CD4-positive, alpha-beta T cell (primary cell): ENCODE data around the gene ARAP2. TPM values are rescaled to one million over a fixed set of nuclear protein-coding genes. Genes with fewer than 3 reads are reported as not detected.

ENCODE experiments used
- ATAC-seq: fragments of 200-7000 bp; cut with Tn5 transposase; one replicate; pipeline ENCODE4 v1.10.0; 2022; ENCODE audit warnings: mild to moderate bottlenecking; ENCODE audit not compliant: poor library complexity
- CTCF ChIA-PET: fragments of 350-600 bp; sonication (Branson Sonifier 250); formaldehyde crosslinking; loops from one replicate; lab custom pipeline; 2021; ENCODE audit warnings: antibody characterized with exemption, inconsistent platforms; lab: Charles Lee
- POLR2A ChIA-PET: fragments of 350-600 bp; sonication (Branson Sonifier 250); formaldehyde crosslinking; loops from one replicate; lab custom pipeline; 2021; ENCODE audit warnings: antibody characterized with exemption, inconsistent platforms; lab: Charles Lee
- DNase-seq, 14 experiments: peaks; one replicate each; pipeline ENCODE4 v3.0.0-alpha.2; 2013 to 2020; ENCODE audit warnings: mixed read lengths in 2 of 14
- H3K27ac ChIP-seq, 2 donors: one replicate each; pipeline versions ENCODE4 v1.5.1 to v1.7.0; 2013; ENCODE audit warnings: low read length in 2 of 2, low read depth in 1 of 2, mild to moderate bottlenecking in 1 of 2
- H3K27me3 ChIP-seq, 2 experiments: 1 replicate in 1 of 2; 2 replicates in 1 of 2; pipeline versions ENCODE4 v1.6.1 to v1.7.0; 2013; ENCODE audit warnings: low read length in 2 of 2, control low read depth in 1 of 2, mild to moderate bottlenecking in 1 of 2, moderate library complexity in 1 of 2; ENCODE audit not compliant: insufficient read depth in 2 of 2, control insufficient read depth in 1 of 2
- H3K36me3 ChIP-seq: one replicate; pipeline ENCODE4 v1.6.1; 2013; ENCODE audit warnings: low read length, control low read depth; ENCODE audit not compliant: insufficient read depth
- H3K4me1 ChIP-seq: one replicate; pipeline ENCODE4 v1.6.1; 2013; ENCODE audit warnings: low read length, control low read depth; ENCODE audit not compliant: insufficient read depth
- H3K4me3 ChIP-seq: one replicate; pipeline ENCODE4 v1.5.1; 2013; ENCODE audit warnings: mild to moderate bottlenecking, low read length, moderate library complexity
- H3K9me3 ChIP-seq, 2 experiments: 1 replicate in 1 of 2; 2 replicates in 1 of 2; pipeline versions ENCODE4 v1.6.1 to v1.7.0; 2013; ENCODE audit warnings: low read length in 2 of 2, mild to moderate bottlenecking in 2 of 2, control low read depth in 1 of 2, moderate library complexity in 1 of 2; ENCODE audit not compliant: control insufficient read depth in 1 of 2, insufficient read depth in 1 of 2
- H3K27ac Mint-ChIP-seq: one replicate; pipeline ENCODE4 v1.8.0; 2020; ENCODE audit warnings: mixed read lengths
- H3K27me3 Mint-ChIP-seq: one replicate; pipeline ENCODE4 v1.8.0; 2021; ENCODE audit warnings: mixed read lengths
- H3K36me3 Mint-ChIP-seq: one replicate; pipeline ENCODE4 v1.8.0; 2021; ENCODE audit warnings: low read depth, mixed read lengths
- H3K4me1 Mint-ChIP-seq: one replicate; pipeline ENCODE4 v1.8.0; 2021; ENCODE audit warnings: low read depth, mixed read lengths
- H3K4me3 Mint-ChIP-seq: one replicate; pipeline ENCODE4 v1.8.0; 2020; ENCODE audit warnings: mild to moderate bottlenecking, mixed read lengths
- H3K9me3 Mint-ChIP-seq: one replicate; pipeline ENCODE4 v1.8.0; 2020; ENCODE audit warnings: mixed read lengths
- CTCF ChIP-seq: fragments of 200-600 bp; IDR thresholded peaks from one replicate; pipeline ENCODE4 v1.8.0; 2022; ENCODE audit warnings: antibody characterized with exemption, mild to moderate bottlenecking
- intact Hi-C, 2 experiments: fragments of 100-400 bp; cut with DNase I in 1 of 2; cut with micrococcal nuclease in 1 of 2; formaldehyde crosslinking; loops; one replicate each; pipeline versions ENCODE4 v1.15.1 to v1.9.0; 2023 to 2025; cut with DNase I, micrococcal nuclease
- total RNA-seq, 174 experiments: library from RNA in 2 of 174; stranded (reverse) in 2 of 174; gene quantifications; one replicate each; pipeline ENCODE4 v1.2.3 and lab custom pipeline; 2021 to 2026

Gene ARAP2
- total RNA-seq, 2 experiments from 2014 or later, result 54.3 to 63.4 TPM

- Mint-ChIP-seq H3K4me1 (peaks cover 87% of the 10 kb centered on the region), H3K27ac (peak overlapping the region; percentile 32), H3K36me3 (peaks cover 72% of the 10 kb centered on the region), H3K9me3 (peaks cover 15% of the 10 kb centered on the region), H3K27me3 (no peaks in the 10 kb centered on the region), H3K4me3 (no peak overlapping the region)
- POLR2A ChIA-PET, result interaction anchor here (1.1 to 1.2 kb wide), 2 partner anchors 9 to 33 kb away, joined by 3 read pairs; partner anchors contain the start of gene ARAP2
- CTCF ChIA-PET, result interaction anchor here (1.3 to 1.5 kb wide), 2 partner anchors 13 to 29 kb away, joined by 3 to 4 read pairs; no protein-coding TSS in a partner anchor
- Histone ChIP-seq H3K27me3 (no peaks in the 10 kb centered on the region), H3K4me1 (peaks cover 26% of the 10 kb centered on the region), H3K4me3 (no peak overlapping the region), H3K36me3 (peaks cover 27% of the 10 kb centered on the region), H3K27ac (no peak overlapping the region), H3K9me3 (peaks cover 0 to 6% of the 10 kb centered on the region in 2 experiments)
- DNase-seq, result no peak
- TF ChIP-seq CTCF, result no peak
- ATAC-seq, result peak; percentile 26
- intact Hi-C loops, result loop anchor here in 1 of 2 experiments (5.0 kb wide), 1 partner anchor 47 kb away; the partner anchor contains the start of gene DTHD1
Measured at GRCh38 chr4:36235306-36235705, 9.0 kb downstream of the ARAP2 start.

- intact Hi-C loops, result no loop called here
- H3K27ac ChIP-seq, result no peak overlapping the region
- peaks cover 22% of the 10 kb centered on the region for H3K4me1 ChIP-seq
- no peak for TF ChIP-seq CTCF
- no peak for ATAC-seq
- no peaks in the 10 kb centered on the region for H3K27me3 Mint-ChIP-seq
- no peak for DNase-seq
- peaks cover 91% of the 10 kb centered on the region for H3K4me1 Mint-ChIP-seq
- ChIA-PET POLR2A (interaction anchor here (0.7 kb wide), 2 partner anchors 10 to 213 kb away, joined by 3 read pairs; no protein-coding TSS in a partner anchor), CTCF (interaction anchor here (1.5 kb wide), 1 partner anchor 11 kb away, joined by 4 read pairs; no protein-coding TSS in a partner anchor)
- no peak overlapping the region for H3K4me3 ChIP-seq
- H3K27ac Mint-ChIP-seq, result no peak overlapping the region
- H3K9me3 ChIP-seq, result peaks cover 0 to 6% of the 10 kb centered on the region in 2 experiments
- H3K36me3 Mint-ChIP-seq, result peaks cover 61% of the 10 kb centered on the region
- no peaks in the 10 kb centered on the region for H3K27me3 ChIP-seq
- peaks cover 26% of the 10 kb centered on the region for H3K36me3 ChIP-seq
- H3K9me3 Mint-ChIP-seq, result peaks cover 15% of the 10 kb centered on the region
- H3K4me3 Mint-ChIP-seq, result no peak overlapping the region
Measured at GRCh38 chr4:36233567-36234266, 10.6 kb downstream of the ARAP2 start.

GRCh38 chr4:36230534-36230933 is 13.8 kb downstream of the ARAP2 start:
- Histone ChIP-seq H3K27ac (no peak overlapping the region), H3K27me3 (no peaks in the 10 kb centered on the region), H3K9me3 (peaks cover 0 to 6% of the 10 kb centered on the region in 2 experiments), H3K4me3 (no peak overlapping the region), H3K36me3 (peaks cover 5% of the 10 kb centered on the region), H3K4me1 (peaks cover 13% of the 10 kb centered on the region)
- no peak for ATAC-seq
- Mint-ChIP-seq H3K9me3 (peaks cover 7% of the 10 kb centered on the region), H3K36me3 (peaks cover 36% of the 10 kb centered on the region), H3K27ac (peak overlapping the region; percentile 42), H3K4me1 (peaks cover 97% of the 10 kb centered on the region), H3K4me3 (no peak overlapping the region), H3K27me3 (no peaks in the 10 kb centered on the region)
- ChIA-PET POLR2A (no interaction called here), CTCF (no interaction called here)
- no peak for DNase-seq
- intact Hi-C loops, result no loop called here
- TF ChIP-seq CTCF, result no peak
